ENCODE results near the gene LYRM1. TPM values are rescaled to one million over a fixed set of nuclear protein-coding genes. Genes with fewer than 3 reads are reported as not detected.

LYRM1 gene
- total and polyA plus RNA-seq, 2 of the 8 experiments (the other 6 are each of a cell fraction or from before 2014, with no cell fraction given), result 11.6 to 13.4 TPM

GRCh38 chr16:20887207-20887606, 13.4 kb upstream of the LYRM1 start:
- Histone ChIP-seq H3K18ac (ENCODE audit: extremely low read depth, low read length) (no peak overlapping the region), H3K27me3 (replicated peaks in 1 of 4; ENCODE audit: control insufficient read depth in 3 of 4, extremely low read depth in 1 of 4, insufficient read depth in 3 of 4, low read length in 3 of 4) (no peaks in the 10 kb centered on the region), H2AK5ac (ENCODE audit: low read depth, low read length) (no peak overlapping the region), H3K36me3 (ENCODE audit: control insufficient read depth in 2 of 4, insufficient read depth in 4 of 4, low read length in 3 of 4) (no peaks in the 10 kb centered on the region), H3K23me2 (ENCODE audit: low read depth, low read length) (no peaks in the 10 kb centered on the region), H4K5ac (ENCODE audit: insufficient read length, low read depth, low read length) (no peak overlapping the region), H3K23ac (ENCODE audit: insufficient read length) (no peak overlapping the region), H2BK20ac (ENCODE audit: low read length) (no peak overlapping the region), H3K27ac (ENCODE audit: low read depth, low read length) (no peak overlapping the region), H3K56ac (replicated peaks; ENCODE audit: insufficient read length, low read depth, low read length) (no peak overlapping the region), H4K8ac (ENCODE audit: extremely low read depth, insufficient read depth, low read length) (no peak overlapping the region), H3K4me3 (ENCODE audit: extremely low read depth in 1 of 4, insufficient read depth in 2 of 4, low read depth in 3 of 4, low read length in 4 of 4) (no peak overlapping the region), H2BK120ac (replicated peaks; ENCODE audit: low read depth, low read length) (no peak overlapping the region), H2BK5ac (ENCODE audit: low read depth, low read length) (no peak overlapping the region), H3K4me1 (replicated peaks in 1 of 4; ENCODE audit: control insufficient read depth in 3 of 4, insufficient read depth in 4 of 4, low read length in 3 of 4) (peaks cover 0 to 12% (median 6%) of the 10 kb centered on the region in 4 experiments; a peak in 4 of 7 replicates), H3K4ac (replicated peaks; ENCODE audit: insufficient read length, low read depth, low read length) (no peak overlapping the region), H3K79me1 (ENCODE audit: low read depth, low read length) (peaks cover 10% of the 10 kb centered on the region; the same call in 1 of the 2 replicates), H3K4me2 (ENCODE audit: insufficient read depth in 1 of 2, low read depth in 2 of 2, low read length in 2 of 2) (no peak overlapping the region), H2AFZ (ENCODE audit: low read length) (no peak overlapping the region), H3K9me3 (ENCODE audit: insufficient read depth in 2 of 2, low read depth in 1 of 2, low read length in 1 of 2) (no peaks in the 10 kb centered on the region), H4K91ac (replicated peaks; ENCODE audit: insufficient read length, low read length) (no peak overlapping the region), H2BK12ac (ENCODE audit: low read depth, low read length) (no peak overlapping the region), H3K14ac (ENCODE audit: insufficient read length) (no peak overlapping the region), H4K20me1 (replicated peaks in 1 of 2; ENCODE audit: control insufficient read depth in 1 of 2, insufficient read depth in 2 of 2, low read length in 2 of 2) (no peaks in the 10 kb centered on the region), H3K9ac (replicated peaks in 1 of 4; ENCODE audit: extremely low read depth in 1 of 4, low read depth in 3 of 4, low read length in 3 of 4) (no peak overlapping the region), H3K79me2 (ENCODE audit: control insufficient read depth in 1 of 2, insufficient read depth in 2 of 2, low read length in 2 of 2) (peaks cover 2 to 75% of the 10 kb centered on the region in 2 experiments; a peak in 2 of 4 replicates), H2BK15ac (ENCODE audit: low read length) (no peak overlapping the region)
- no peak for TF ChIP-seq RBBP5 (IDR thresholded peaks at IDR 0.05; ENCODE audit: borderline replicate concordance, low read depth, low read length)
- WGBS, 2 experiments (ENCODE audit: extremely low coverage in 1 of 2, insufficient coverage in 1 of 2, insufficient read length in 1 of 2, insufficient replicate concordance in 2 of 2, low coverage in 1 of 2, low lambda C conversion rate in 2 of 2, missing lambda C conversion rate in 1 of 2), result 100% methylated on average over 1 of the region's 1 CpG; no CpG with 5 or more reads in 1 of the 2 experiments
- DNase-seq (ENCODE audit: low read depth in 1 of 2, low spot score in 2 of 2) (no peak), FAIRE-seq (no peak)
- ChIA-PET CTCF (ENCODE audit: partially characterized antibody) (interaction anchor here (1.0 to 1.2 kb wide), 2 partner anchors 24 to 37 kb away, joined by 3 read pairs; no protein-coding TSS in a partner anchor), POLR2A (ENCODE audit: partially characterized antibody) (interaction anchor here (1.8 kb wide), 1 partner anchor 19 kb away, joined by 4 read pairs; no protein-coding TSS in a partner anchor)
